Skeletal muscle tissue (tissue), 4 donors: ENCODE measurements around the gene NAA25. TPM values are rescaled to one million over a fixed set of nuclear protein-coding genes. Genes with fewer than 3 reads are reported as not detected.
A peak's percentile ranks its signal among the peaks of the same experiment; 100 is the strongest.

Experiments used
- H3K27ac ChIP-seq: one replicate; pipeline ENCODE4 v1.7.0; 2013; ENCODE audit warnings: mild to moderate bottlenecking, low read depth, low read length, inconsistent platforms
- H3K27me3 ChIP-seq, 3 donors: one replicate each; pipeline ENCODE4 v1.7.0; 2013; ENCODE audit warnings: low read length in 3 of 3; ENCODE audit not compliant: control insufficient read depth in 3 of 3, insufficient read depth in 3 of 3
- H3K36me3 ChIP-seq, 3 donors: one replicate each; pipeline ENCODE4 v1.7.0; 2013; ENCODE audit warnings: low read length in 3 of 3; ENCODE audit not compliant: control insufficient read depth in 3 of 3, insufficient read depth in 3 of 3
- H3K4me1 ChIP-seq, 3 donors: one replicate each; pipeline ENCODE4 v1.7.0; 2013; ENCODE audit warnings: low read length in 3 of 3, mild to moderate bottlenecking in 3 of 3; ENCODE audit not compliant: control insufficient read depth in 3 of 3, insufficient read depth in 3 of 3
- H3K4me3 ChIP-seq, 3 donors: one replicate each; pipeline ENCODE4 v1.7.0; 2013; ENCODE audit warnings: low read length in 3 of 3
- H3K9ac ChIP-seq, 3 donors: one replicate each; pipeline ENCODE4 v1.7.0; 2013; ENCODE audit warnings: low read length in 3 of 3, mild to moderate bottlenecking in 3 of 3, moderate library complexity in 2 of 3, low read depth in 1 of 3
- H3K9me3 ChIP-seq, 3 donors: one replicate each; pipeline ENCODE4 v1.7.0; 2013; ENCODE audit warnings: low read length in 3 of 3; ENCODE audit not compliant: control insufficient read depth in 3 of 3
- total RNA-seq: library from RNA; depleted of rRNA; stranded (reverse); fragments of >200 nt; gene quantifications from one replicate; pipeline ENCODE4 v1.2.3, GENCODE V29; 2014
- donor health status: Osteomylitis.

Gene NAA25
- total RNA-seq, 1 donor from 2014 or later, result 38.1 TPM

DNA sequence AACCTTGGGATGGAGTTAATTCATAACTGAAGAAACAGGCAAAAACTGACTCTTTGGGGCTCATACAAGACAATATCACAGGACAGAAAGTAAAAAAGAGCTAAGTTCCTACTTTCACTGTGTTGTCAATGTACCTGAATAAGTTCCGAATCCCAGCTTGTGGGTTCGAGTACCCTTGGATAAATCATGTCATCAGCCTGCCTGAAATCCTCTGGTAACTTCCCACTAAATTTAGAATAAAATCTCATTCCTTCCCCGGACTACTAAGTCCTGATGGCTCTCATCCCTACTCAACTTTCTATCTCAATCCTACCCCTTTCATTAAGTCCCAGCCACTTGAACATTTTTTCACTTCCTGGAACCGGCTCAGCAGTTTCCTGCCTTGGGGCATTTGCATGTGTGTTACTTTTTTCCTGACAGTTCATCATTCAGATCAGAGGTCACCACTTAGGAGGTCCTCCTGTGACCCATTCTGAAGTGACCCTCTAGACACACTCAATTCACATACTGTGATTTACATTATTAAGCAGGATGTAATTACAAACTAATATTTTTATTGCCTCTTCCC lies 82.7 kb downstream of the NAA25 start:
- no peak overlapping the region for H3K27ac ChIP-seq
- peaks cover 18 to 53% (median 45%) of the 10 kb centered on the region in 3 donors for H3K36me3 ChIP-seq
- no peaks in the 10 kb centered on the region for H3K27me3 ChIP-seq

DNA sequence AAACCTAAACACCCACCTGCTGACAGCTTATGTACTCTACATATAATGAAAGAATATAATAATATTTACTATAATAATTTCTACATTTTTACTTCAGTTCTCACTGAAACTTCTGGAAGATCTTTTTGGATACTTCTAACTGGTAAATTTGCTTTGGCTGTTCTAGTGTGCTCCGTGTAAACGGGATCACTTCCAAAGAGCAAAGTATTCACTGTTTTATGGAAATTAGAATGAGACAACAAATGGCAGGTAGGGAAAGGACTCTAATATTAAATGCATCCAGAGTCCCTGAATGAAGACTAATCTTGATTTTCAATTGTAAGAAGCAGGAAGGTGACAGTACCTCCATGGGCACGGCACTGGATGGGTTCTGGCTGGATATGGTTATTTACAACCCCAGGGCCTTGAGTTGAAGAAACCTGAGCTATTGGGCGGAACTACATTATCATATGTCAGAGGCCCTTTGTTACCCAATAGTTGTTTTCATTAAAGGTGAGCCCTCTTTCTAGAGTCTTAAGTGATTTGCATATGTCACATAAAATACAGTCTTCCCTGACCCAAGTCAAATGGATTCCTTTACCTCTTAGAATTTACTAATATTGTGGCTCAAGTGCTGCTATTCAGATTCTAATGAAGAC lies 84.7 kb downstream of the NAA25 start:
- H3K4me1 ChIP-seq, result peaks cover 0 to 3% (median 2%) of the 10 kb centered on the region in 3 donors
- H3K9me3 ChIP-seq, result no peaks in the 10 kb centered on the region
- no peak overlapping the region for H3K27ac ChIP-seq
- no peak overlapping the region for H3K4me3 ChIP-seq
- no peak overlapping the region for H3K9ac ChIP-seq
- no peaks in the 10 kb centered on the region for H3K27me3 ChIP-seq
- peaks cover 17 to 50% (median 49%) of the 10 kb centered on the region in 3 donors for H3K36me3 ChIP-seq

More for the DNA sequence above, 82.7 kb downstream of the NAA25 start:
- H3K9me3 ChIP-seq, result no peaks in the 10 kb centered on the region
- no peak overlapping the region for H3K4me3 ChIP-seq
- no peak overlapping the region for H3K9ac ChIP-seq
- no peaks in the 10 kb centered on the region for H3K4me1 ChIP-seq

GRCh38 chr12:112022241-112023016 lies 86.2 kb downstream of the NAA25 start:
- H3K36me3 ChIP-seq, result peaks cover 14 to 50% (median 46%) of the 10 kb centered on the region in 3 donors
- peaks cover 0 to 6% (median 5%) of the 10 kb centered on the region in 3 donors for H3K4me1 ChIP-seq
- H3K27ac ChIP-seq, result no peak overlapping the region
- H3K9me3 ChIP-seq, result no peaks in the 10 kb centered on the region
- no peaks in the 10 kb centered on the region for H3K27me3 ChIP-seq
- no peak overlapping the region for H3K9ac ChIP-seq
- no peak overlapping the region for H3K4me3 ChIP-seq

- Histone ChIP-seq H3K9me3 (no peaks in the 10 kb centered on the region), H3K9ac (no peak overlapping the region), H3K4me1 (peaks cover 0 to 6% (median 5%) of the 10 kb centered on the region in 3 donors), H3K36me3 (peaks cover 14 to 54% (median 48%) of the 10 kb centered on the region in 3 donors), H3K4me3 (no peak overlapping the region), H3K27me3 (no peaks in the 10 kb centered on the region), H3K27ac (no peak overlapping the region)
These were observed 87.6 kb downstream of the NAA25 start for GRCh38 chr12:112020947-112021457.

GRCh38 chr12:112018571-112019237 lies 89.9 kb downstream of the NAA25 start:
- no peak overlapping the region for H3K4me3 ChIP-seq
- H3K27ac ChIP-seq, result no peak overlapping the region
- H3K9ac ChIP-seq, result no peak overlapping the region
- peaks cover 14 to 42% (median 40%) of the 10 kb centered on the region in 3 donors for H3K36me3 ChIP-seq
- H3K9me3 ChIP-seq, result no peaks in the 10 kb centered on the region
- H3K27me3 ChIP-seq, result no peaks in the 10 kb centered on the region
- H3K4me1 ChIP-seq, result peaks cover 9 to 16% (median 15%) of the 10 kb centered on the region in 3 donors

DNA sequence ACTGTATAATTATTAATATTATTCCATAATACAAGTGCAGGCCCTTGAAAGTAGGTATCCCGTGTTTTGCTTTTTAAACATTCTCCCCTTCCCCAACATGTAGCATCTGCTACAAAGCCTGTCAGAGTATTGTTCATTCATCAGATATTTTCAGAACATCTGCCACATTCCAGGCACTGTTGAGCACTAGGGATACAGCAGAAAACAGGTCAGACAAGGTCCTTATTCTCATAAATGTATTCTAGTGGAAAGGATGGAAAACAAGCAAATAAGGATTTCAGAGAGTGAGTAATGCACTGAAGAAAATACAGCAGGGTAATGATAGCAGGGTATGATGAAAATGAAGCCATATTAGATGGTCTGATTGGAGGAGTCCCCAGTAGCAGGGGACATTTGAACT lies 91.5 kb downstream of the NAA25 start:
- Histone ChIP-seq H3K9me3 (no peaks in the 10 kb centered on the region), H3K27me3 (no peaks in the 10 kb centered on the region), H3K36me3 (peaks cover 11 to 29% (median 27%) of the 10 kb centered on the region in 3 donors), H3K4me1 (peaks cover 14 to 30% (median 24%) of the 10 kb centered on the region in 3 donors), H3K27ac (no peak overlapping the region), H3K4me3 (no peak overlapping the region), H3K9ac (no peak overlapping the region)

GRCh38 chr12:112015938-112016337 lies 92.6 kb downstream of the NAA25 start:
- no peak overlapping the region for H3K9ac ChIP-seq
- no peaks in the 10 kb centered on the region for H3K27me3 ChIP-seq
- peaks cover 7 to 23% (median 22%) of the 10 kb centered on the region in 3 donors for H3K36me3 ChIP-seq
- no peak overlapping the region for H3K4me3 ChIP-seq
- H3K4me1 ChIP-seq, result peaks cover 23 to 41% (median 30%) of the 10 kb centered on the region in 3 donors
- no peaks in the 10 kb centered on the region for H3K9me3 ChIP-seq
- H3K27ac ChIP-seq, result no peak overlapping the region

DNA sequence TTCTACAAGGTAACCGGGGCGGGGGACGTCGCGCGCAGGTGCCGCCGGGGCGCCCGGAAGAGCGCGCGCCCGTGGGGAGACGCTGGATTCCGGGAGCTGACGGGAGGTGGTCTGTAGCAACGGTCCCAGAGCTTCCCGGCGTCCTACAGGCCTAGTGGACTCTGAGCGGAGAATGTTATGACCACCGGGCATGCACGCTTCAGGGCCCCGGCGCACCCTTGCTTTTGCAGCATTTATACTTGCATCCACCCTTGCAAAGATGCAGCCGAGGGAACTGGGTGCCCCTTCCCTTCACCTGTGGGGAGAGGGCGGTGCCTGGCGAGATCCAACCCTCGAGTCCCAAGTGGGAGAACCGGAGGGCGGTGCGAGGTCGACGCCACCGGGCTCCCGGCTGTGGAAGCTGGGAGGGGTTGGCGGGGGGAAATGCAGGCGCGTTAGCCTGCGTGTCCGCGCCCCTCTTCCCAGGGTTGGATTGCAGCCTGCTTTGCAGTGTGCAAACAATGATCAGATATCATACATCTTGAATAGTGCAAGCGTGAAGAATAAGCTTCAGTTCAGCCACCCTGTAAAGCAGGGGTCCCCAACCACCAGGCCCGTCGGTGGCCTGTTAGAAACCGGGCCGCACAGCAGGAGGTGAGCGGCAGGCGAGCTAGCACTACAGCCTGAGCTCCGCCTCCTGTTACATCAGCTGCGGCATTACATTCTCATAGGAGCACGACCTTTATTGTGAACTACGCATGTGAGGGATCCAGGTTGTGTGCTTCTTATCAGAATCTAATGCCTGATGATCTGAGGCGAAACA lies 94.8 kb downstream of the NAA25 start:
- H3K4me3 ChIP-seq, result peak overlapping the region; percentile 87 to 98 (median 97)
- H3K27me3 ChIP-seq, result no peaks in the 10 kb centered on the region
- peaks cover 24 to 45% (median 27%) of the 10 kb centered on the region in 3 donors for H3K4me1 ChIP-seq
- peak overlapping the region; percentile 97 for H3K27ac ChIP-seq
- H3K9ac ChIP-seq, result peak overlapping the region; percentile 86 to 97 (median 88)
- H3K36me3 ChIP-seq, result peaks cover 0 to 9% (median 6%) of the 10 kb centered on the region in 3 donors
- H3K9me3 ChIP-seq, result no peaks in the 10 kb centered on the region
